Activated B cell treated with CpG ODN at 0.5 μM for 24 hours (primary cell): ENCODE results near the gene ASZ1. TPM values are rescaled to one million over a fixed set of nuclear protein-coding genes. Genes with fewer than 3 reads are reported as not detected.

Source experiments
- ATAC-seq: fragments of 200-7000 bp; cut with Tn5 transposase; one replicate; pipeline ENCODE4 v1.10.0; 2021; ENCODE audit warnings: low read depth, mild to moderate bottlenecking, moderate library complexity
- CTCF ChIA-PET: fragments of 350-600 bp; sonication (Branson Sonifier 250); formaldehyde crosslinking; loops from one replicate; lab custom pipeline; 2021; ENCODE audit warnings: antibody characterized with exemption; lab: Charles Lee
- POLR2A ChIA-PET: fragments of 350-600 bp; sonication (Branson Sonifier 250); formaldehyde crosslinking; loops from one replicate; lab custom pipeline; 2021; ENCODE audit warnings: antibody characterized with exemption; lab: Charles Lee
- DNase-seq: peaks from one replicate; pipeline ENCODE4 v3.0.0; 2022
- H3K27ac Mint-ChIP-seq: one replicate; pipeline ENCODE4 v1.8.0; 2020; ENCODE audit warnings: mixed read lengths
- H3K27me3 Mint-ChIP-seq: one replicate; pipeline ENCODE4 v1.8.0; 2021; ENCODE audit warnings: mixed read lengths
- H3K36me3 Mint-ChIP-seq: one replicate; pipeline ENCODE4 v1.8.0; 2021; ENCODE audit warnings: low read depth, mixed read lengths
- H3K4me1 Mint-ChIP-seq: one replicate; pipeline ENCODE4 v1.8.0; 2021; ENCODE audit warnings: mixed read lengths
- H3K4me3 Mint-ChIP-seq: one replicate; pipeline ENCODE4 v1.8.0; 2020; ENCODE audit warnings: mild to moderate bottlenecking, mixed read lengths
- H3K9me3 Mint-ChIP-seq: one replicate; pipeline ENCODE4 v1.8.0; 2020; ENCODE audit warnings: mixed read lengths
- intact Hi-C: fragments of 100-400 bp; cut with micrococcal nuclease; formaldehyde crosslinking; loops from one replicate; pipeline ENCODE4 v1.15.1; 2024
- total RNA-seq: library from RNA; stranded (reverse); gene quantifications from 2 replicates; pipeline ENCODE4 v1.2.3, GENCODE V29; 2022
- TF ChIP-seq, protein P1 (sequence below): fragments of 200-600 bp; IDR thresholded peaks from one replicate; pipeline ENCODE4 v1.8.0; 2022; ENCODE audit warnings: antibody characterized with exemption, mild to moderate bottlenecking

ASZ1 gene
- total RNA-seq, 1 donor from 2014 or later = not detected

DNA sequence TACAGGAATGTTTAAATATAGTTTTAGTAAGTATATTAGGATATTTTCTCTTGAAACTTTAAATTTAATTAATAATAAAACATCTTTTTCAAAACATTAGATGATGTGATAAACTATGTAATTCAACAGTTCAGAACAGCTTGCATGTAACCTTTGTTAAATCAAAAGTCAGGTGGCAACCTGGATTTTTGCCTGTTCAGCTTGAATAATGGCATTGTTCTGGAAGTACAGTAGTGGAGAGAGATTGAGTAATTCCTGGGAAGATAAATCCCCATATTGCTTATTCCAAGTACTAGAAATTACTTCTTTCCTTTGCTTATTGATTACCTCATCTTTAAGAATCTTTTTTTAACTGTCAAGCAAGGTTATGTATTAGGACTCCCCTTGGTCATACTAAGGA lies 32.4 kb upstream of the ASZ1 start:
- Mint-ChIP-seq H3K4me1 (no peaks in the 10 kb centered on the region), H3K36me3 (no peaks in the 10 kb centered on the region), H3K27me3 (no peaks in the 10 kb centered on the region), H3K9me3 (peaks cover 3% of the 10 kb centered on the region), H3K27ac (no peak overlapping the region), H3K4me3 (no peak overlapping the region)
- CTCF ChIA-PET = interaction anchor here (1.3 kb wide), 1 partner anchor 739 kb away, joined by 3 read pairs; no protein-coding TSS in a partner anchor
- DNase-seq (no peak), ATAC-seq (no peak)
- POLR2A ChIA-PET = no interaction called here
- TF ChIP-seq, protein P1, sequence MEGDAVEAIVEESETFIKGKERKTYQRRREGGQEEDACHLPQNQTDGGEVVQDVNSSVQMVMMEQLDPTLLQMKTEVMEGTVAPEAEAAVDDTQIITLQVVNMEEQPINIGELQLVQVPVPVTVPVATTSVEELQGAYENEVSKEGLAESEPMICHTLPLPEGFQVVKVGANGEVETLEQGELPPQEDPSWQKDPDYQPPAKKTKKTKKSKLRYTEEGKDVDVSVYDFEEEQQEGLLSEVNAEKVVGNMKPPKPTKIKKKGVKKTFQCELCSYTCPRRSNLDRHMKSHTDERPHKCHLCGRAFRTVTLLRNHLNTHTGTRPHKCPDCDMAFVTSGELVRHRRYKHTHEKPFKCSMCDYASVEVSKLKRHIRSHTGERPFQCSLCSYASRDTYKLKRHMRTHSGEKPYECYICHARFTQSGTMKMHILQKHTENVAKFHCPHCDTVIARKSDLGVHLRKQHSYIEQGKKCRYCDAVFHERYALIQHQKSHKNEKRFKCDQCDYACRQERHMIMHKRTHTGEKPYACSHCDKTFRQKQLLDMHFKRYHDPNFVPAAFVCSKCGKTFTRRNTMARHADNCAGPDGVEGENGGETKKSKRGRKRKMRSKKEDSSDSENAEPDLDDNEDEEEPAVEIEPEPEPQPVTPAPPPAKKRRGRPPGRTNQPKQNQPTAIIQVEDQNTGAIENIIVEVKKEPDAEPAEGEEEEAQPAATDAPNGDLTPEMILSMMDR = no peak
- intact Hi-C loops = loop anchor here (1.0 kb wide), 2 partner anchors 694 to 737 kb away; no protein-coding TSS in a partner anchor

DNA sequence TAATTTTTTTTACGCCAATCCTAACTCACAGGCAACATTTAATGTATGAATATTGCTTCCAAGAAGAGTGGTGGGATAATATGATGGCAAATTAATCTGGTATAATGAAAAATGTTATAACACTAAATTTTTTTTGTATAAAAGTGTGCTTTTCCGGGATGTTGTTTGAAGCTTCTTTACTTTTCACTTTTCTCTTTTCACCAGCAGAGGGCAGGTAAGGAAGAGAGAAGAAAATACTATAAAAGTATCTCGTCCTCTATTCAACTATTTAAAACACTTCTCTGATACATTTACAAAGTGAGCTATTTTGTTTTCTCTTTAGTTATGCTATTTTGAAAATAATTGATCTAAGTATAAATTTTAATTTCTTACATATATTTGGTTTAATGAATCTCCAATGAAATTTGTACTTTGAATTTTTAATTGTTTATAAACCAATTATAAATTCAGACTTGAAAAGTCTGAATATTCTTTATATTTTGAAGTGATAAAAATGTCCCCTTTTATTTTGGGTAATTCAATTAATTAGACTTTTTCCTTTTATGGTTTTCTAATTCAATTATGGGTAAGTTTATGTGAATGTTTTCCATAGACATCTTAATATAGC lies 31.8 kb upstream of the ASZ1 start:
- Mint-ChIP-seq H3K4me1 (no peaks in the 10 kb centered on the region), H3K27me3 (no peaks in the 10 kb centered on the region), H3K36me3 (no peaks in the 10 kb centered on the region), H3K4me3 (no peak overlapping the region), H3K9me3 (peaks cover 3% of the 10 kb centered on the region), H3K27ac (no peak overlapping the region)
- DNase-seq = no peak
- no peak for ATAC-seq
- TF ChIP-seq, protein P1 = no peak
- intact Hi-C loops = loop anchor here (1.0 kb wide), 2 partner anchors 694 to 737 kb away; no protein-coding TSS in a partner anchor
- CTCF ChIA-PET = interaction anchor here (0.6 to 1.7 kb wide), 4 partner anchors 693 to 1837 kb away, joined by 3 to 5 read pairs (median 4); no protein-coding TSS in a partner anchor
- POLR2A ChIA-PET = no interaction called here

DNA sequence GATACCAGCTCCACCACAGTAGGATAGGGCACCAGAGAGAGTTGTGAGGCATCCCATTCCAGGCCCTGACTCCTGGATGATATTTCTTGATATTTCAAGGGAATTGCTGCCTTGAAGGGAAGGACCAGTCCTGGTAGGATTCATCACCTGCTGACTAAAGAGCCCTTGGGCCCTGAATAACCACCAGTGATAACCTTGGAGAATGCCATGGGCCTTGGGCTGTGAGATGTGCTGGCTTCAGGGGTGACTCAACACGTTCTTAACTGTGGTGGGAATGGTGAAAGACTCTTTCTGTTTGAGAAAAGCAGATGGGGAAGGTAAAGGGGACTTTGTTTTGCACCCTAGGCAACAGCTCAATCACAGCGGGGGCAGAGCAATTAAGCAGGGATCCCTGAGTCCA lies 21.4 kb upstream of the ASZ1 start:
- intact Hi-C loops = no loop called here

DNA sequence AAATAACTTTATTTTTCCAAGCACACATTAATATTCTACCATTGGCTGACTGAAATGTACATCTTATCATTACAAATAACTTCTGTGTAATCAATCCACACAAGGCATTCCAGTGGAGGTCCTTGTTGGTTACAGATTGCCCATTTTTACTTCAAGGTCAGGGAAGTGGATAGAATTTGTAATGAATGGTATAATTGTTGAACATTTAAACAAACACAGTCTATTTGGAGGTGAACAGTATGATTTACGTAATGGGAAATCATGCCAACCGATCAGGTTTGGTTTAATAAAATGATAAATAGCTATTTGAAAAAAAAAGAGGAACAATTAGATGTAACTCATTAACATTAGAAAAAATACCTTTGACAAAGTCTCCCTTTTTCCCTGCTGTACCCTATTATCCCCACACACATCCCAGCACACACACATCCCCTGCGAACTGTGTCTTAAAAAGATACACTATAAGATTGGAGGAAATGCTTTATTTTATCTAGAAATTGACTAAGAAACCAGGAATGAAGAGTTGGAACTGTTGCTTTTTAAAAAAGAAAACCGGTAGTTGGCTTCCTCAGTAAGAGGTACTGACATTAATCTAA lies 19.0 kb upstream of the ASZ1 start:
- POLR2A ChIA-PET = no interaction called here
- no peak overlapping the region for H3K4me3 Mint-ChIP-seq
- H3K27me3 Mint-ChIP-seq = peaks cover 3% of the 10 kb centered on the region
- CTCF ChIA-PET = no interaction called here
- ATAC-seq = no peak
- peaks cover 14% of the 10 kb centered on the region for H3K9me3 Mint-ChIP-seq
- H3K36me3 Mint-ChIP-seq = no peaks in the 10 kb centered on the region
- TF ChIP-seq, protein P1 = no peak
- DNase-seq = no peak
- H3K27ac Mint-ChIP-seq = no peak overlapping the region
- H3K4me1 Mint-ChIP-seq = no peaks in the 10 kb centered on the region
- intact Hi-C loops = no loop called here

More for the DNA sequence above, 21.4 kb upstream of the ASZ1 start:
- TF ChIP-seq, protein P1 = no peak
- Mint-ChIP-seq H3K4me3 (no peak overlapping the region), H3K4me1 (no peaks in the 10 kb centered on the region), H3K27ac (no peak overlapping the region), H3K27me3 (peaks cover 3% of the 10 kb centered on the region), H3K36me3 (no peaks in the 10 kb centered on the region), H3K9me3 (peaks cover 17% of the 10 kb centered on the region)
- CTCF ChIA-PET = no interaction called here
- POLR2A ChIA-PET = no interaction called here
- ATAC-seq (no peak), DNase-seq (no peak)

DNA sequence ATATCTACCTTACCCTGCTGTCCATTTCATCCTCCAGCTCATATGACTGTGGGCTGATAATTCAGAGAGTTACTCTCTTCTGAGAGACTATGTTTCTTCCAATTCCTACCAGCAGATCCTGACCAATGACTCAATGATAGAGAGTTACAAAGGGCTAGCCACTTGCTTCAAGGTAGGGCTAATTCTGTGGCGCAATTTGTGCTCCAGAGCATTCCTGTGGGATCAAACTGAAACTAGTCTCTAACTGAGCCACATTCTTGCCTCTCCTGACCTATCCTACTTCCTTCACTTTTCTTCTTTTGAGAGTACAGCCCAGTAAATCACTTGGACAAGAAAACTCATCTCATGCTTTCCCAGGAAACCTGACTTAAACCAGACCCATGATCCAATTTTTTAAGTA lies 17.9 kb upstream of the ASZ1 start:
- Mint-ChIP-seq H3K27ac (no peak overlapping the region), H3K9me3 (peaks cover 7% of the 10 kb centered on the region), H3K4me1 (no peaks in the 10 kb centered on the region), H3K27me3 (peaks cover 3% of the 10 kb centered on the region), H3K4me3 (no peak overlapping the region), H3K36me3 (no peaks in the 10 kb centered on the region)
- ChIA-PET CTCF (no interaction called here), POLR2A (no interaction called here)
- no peak for ATAC-seq
- intact Hi-C loops = no loop called here
- TF ChIP-seq, protein P1 = no peak
- DNase-seq = no peak
